Glomerular endothelial cell (primary cell): ENCODE data around the gene ARF5. TPM values are rescaled to one million over a fixed set of nuclear protein-coding genes. Genes with fewer than 3 reads are reported as not detected.

Experiments
- DNase-seq: peaks from one replicate; pipeline ENCODE4 v3.0.0-alpha.2; 2011; ENCODE audit warnings: low read depth, low spot score; ENCODE audit errors: extremely low read depth
- total RNA-seq: library from RNA; depleted of rRNA; stranded (reverse); fragments of >200 nt; gene quantifications from 2 replicates; pipeline ENCODE4 v1.2.3, GENCODE V29; 2015

ARF5 gene
- total RNA-seq, 1 donor from 2014 or later: 194 TPM

DNA sequence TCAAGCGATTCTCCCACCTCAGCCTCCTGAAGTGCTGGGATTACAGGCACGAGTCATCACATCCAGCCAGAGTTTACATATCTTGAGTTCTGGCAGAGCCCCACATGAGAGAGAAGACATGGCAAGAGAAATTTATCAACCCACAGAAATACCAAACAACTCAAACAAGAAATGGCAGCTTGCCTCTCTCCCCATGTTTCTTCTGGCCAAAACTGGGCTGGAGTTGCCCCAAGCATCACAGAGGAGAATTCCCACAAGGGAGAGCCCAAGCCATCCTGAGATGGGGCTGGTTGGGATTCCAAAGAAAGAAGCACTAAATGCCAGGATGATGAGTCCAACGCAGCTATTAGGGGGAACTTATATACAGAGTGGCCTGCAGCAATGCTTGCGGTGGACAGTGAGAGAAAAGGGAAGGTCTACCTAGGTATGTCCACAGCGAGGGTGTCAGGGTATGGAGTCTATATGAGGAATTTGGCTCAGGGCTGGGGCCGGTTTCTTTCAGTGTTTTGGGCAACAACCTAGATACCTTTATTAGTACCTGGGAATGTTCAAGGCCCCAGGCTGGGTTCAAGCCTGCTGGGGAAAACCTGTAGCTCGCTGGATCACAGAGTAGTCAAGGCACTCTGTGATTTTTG is 44.2 kb downstream of the ARF5 start:
- no peak for DNase-seq

DNA sequence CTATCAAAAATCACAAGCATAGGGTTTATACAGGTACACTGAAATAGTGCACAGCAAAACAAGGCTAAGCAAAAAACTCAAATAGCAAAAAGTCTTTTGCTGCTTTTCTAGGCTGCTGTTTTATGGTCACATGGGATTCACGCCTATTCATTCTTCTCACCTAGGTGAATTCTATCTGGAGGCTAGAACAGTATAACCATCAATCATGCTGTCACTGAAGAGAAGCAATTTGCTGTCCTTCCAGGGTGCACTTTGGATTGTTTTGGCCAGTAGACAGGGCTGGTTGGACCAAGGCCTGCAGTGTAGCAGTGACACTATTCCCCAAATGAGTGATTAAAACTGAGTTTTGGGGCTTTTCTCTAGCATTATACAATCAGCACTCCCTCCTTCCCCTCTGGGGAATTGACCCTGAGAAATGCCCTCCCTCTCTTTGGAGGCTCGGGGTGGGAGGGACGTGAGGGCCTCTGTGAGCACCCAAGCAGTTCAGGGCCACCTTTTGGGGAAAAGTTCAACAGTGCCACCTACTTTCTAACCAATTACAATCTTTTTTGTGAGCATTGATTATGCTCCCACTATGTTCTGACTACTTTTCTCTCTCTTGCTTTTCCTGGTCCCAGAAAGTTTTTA is 47.6 kb downstream of the ARF5 start:
- no peak for DNase-seq

DNA sequence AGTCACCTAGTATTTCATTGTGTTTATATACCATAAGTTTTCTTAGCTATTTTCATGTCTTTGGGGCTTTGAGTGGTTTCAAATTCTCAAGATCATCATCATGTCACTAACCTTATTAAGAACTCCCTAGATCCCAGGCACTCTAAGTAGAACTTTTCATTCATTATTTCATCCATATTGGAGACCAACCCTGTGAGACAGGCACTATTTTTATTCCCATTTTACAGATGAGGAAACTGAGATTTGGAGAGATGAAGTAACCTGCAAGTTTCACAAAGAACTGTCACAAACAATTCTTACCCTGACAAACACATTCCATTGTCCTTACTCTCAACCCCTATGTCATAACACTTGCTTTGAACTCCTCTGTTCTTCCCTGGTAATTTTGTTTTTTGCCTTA is 50.0 kb downstream of the ARF5 start:
- no peak for DNase-seq

Other genes starting within 250 kb of the ARF5 start
- 14.4 and 34.4 TPM in 2 replicates for gene ZNF800, start 195.7 kb upstream of the ARF5 start, total RNA-seq
- gene GCC1, start 2.8 kb upstream of the ARF5 start, total RNA-seq: 17.6 and 19.7 TPM in 2 replicates
- 0.48 and 1.1 TPM in 2 replicates for gene FSCN3, start 5.3 kb downstream of the ARF5 start, total RNA-seq
- not detected in 2 replicates for gene PAX4, start 29.7 kb downstream of the ARF5 start, total RNA-seq
- gene SND1, start 63.8 kb downstream of the ARF5 start, total RNA-seq: 185 and 193 TPM in 2 replicates